H9 (cell line): ENCODE measurements around the gene NSD1. TPM values are rescaled to one million over a fixed set of nuclear protein-coding genes. Genes with fewer than 3 reads are reported as not detected.

Source experiments
- DNase-seq: peaks from one replicate; pipeline ENCODE4 v3.0.0-alpha.2; 2017
- H2AFZ ChIP-seq: one replicate; pipeline ENCODE4 v1.6.1; 2013; ENCODE audit warnings: mild to moderate bottlenecking, low read length, control low read depth, moderate library complexity
- H2AK5ac ChIP-seq: 2 replicates; pipeline ENCODE4 v1.6.1; 2013; ENCODE audit warnings: low read length, control low read depth, mixed read lengths; ENCODE audit not compliant: insufficient read length
- H2BK120ac ChIP-seq: one replicate; pipeline ENCODE4 v1.6.1; 2013; ENCODE audit warnings: low read depth, mild to moderate bottlenecking, low read length, control low read depth, inconsistent platforms; ENCODE audit not compliant: poor library complexity, severe bottlenecking
- H2BK12ac ChIP-seq: 2 replicates; pipeline ENCODE4 v1.6.1; 2013; ENCODE audit warnings: low read length, control low read depth, mixed read lengths, low read depth; ENCODE audit not compliant: insufficient read length
- H2BK15ac ChIP-seq: 2 replicates; pipeline ENCODE4 v1.6.1; 2013; ENCODE audit warnings: low read depth, low read length, control low read depth
- H2BK20ac ChIP-seq: one replicate; pipeline ENCODE4 v1.6.1; 2013; ENCODE audit warnings: low read depth, mild to moderate bottlenecking, low read length, control low read depth, inconsistent platforms; ENCODE audit not compliant: poor library complexity, severe bottlenecking
- H2BK5ac ChIP-seq: 2 replicates; pipeline ENCODE4 v1.6.1; 2013; ENCODE audit warnings: low read length, control low read depth, mixed read lengths; ENCODE audit not compliant: insufficient read length
- H3K14ac ChIP-seq: 2 replicates; pipeline ENCODE4 v1.6.1; 2013; ENCODE audit warnings: low read length, control low read depth; ENCODE audit not compliant: insufficient read depth
- H3K18ac ChIP-seq: 2 replicates; pipeline ENCODE4 v1.6.1; 2013; ENCODE audit warnings: low read depth, mild to moderate bottlenecking, mixed read lengths, low read length, control low read depth; ENCODE audit not compliant: insufficient read length
- H3K23ac ChIP-seq: 2 replicates; pipeline ENCODE4 v1.6.1; 2013; ENCODE audit warnings: low read length, control low read depth, mixed read lengths, low read depth; ENCODE audit not compliant: insufficient read length
- H3K23me2 ChIP-seq: 2 replicates; pipeline ENCODE4 v1.6.1; 2013; ENCODE audit warnings: low read depth, mild to moderate bottlenecking, mixed read lengths, low read length, control low read depth; ENCODE audit not compliant: insufficient read length, poor library complexity, severe bottlenecking
- H3K27ac ChIP-seq: 2 replicates; pipeline ENCODE4 v1.5.1; 2013; ENCODE audit warnings: low read length, control low read depth, mixed read lengths, low read depth; ENCODE audit not compliant: insufficient read length
- H3K27me3 ChIP-seq: 2 replicates; pipeline ENCODE4 v1.6.1; 2013; ENCODE audit warnings: low read length, control low read depth, inconsistent platforms; ENCODE audit not compliant: insufficient read depth
- H3K4ac ChIP-seq: 2 replicates; pipeline ENCODE4 v1.6.1; 2013; ENCODE audit warnings: low read depth, mild to moderate bottlenecking, control low read depth, inconsistent platforms, low read length, moderate library complexity
- H3K4me1 ChIP-seq: 2 replicates; pipeline ENCODE4 v1.6.1; 2013; ENCODE audit warnings: low read length, control low read depth, inconsistent platforms; ENCODE audit not compliant: insufficient read depth
- H3K4me2 ChIP-seq: 2 replicates; pipeline ENCODE4 v1.6.1; 2013; ENCODE audit warnings: low read length, control low read depth, mixed read lengths; ENCODE audit not compliant: insufficient read length, insufficient read depth
- H3K56ac ChIP-seq: 2 replicates; pipeline ENCODE4 v1.6.1; 2013; ENCODE audit warnings: low read depth, mild to moderate bottlenecking, mixed read lengths, low read length, control low read depth; ENCODE audit not compliant: insufficient read length
- H3K79me1 ChIP-seq: 2 replicates; pipeline ENCODE4 v1.6.1; 2013; ENCODE audit warnings: low read depth, mild to moderate bottlenecking, moderate library complexity, low read length, control low read depth, inconsistent platforms; ENCODE audit not compliant: insufficient read depth, poor library complexity, severe bottlenecking
- H3K79me2 ChIP-seq: 2 replicates; pipeline ENCODE4 v1.6.1; 2013; ENCODE audit warnings: low read length, control low read depth, inconsistent platforms; ENCODE audit not compliant: insufficient read depth
- H3K9ac ChIP-seq: 2 replicates; pipeline ENCODE4 v1.6.1; 2013; ENCODE audit warnings: low read length, control low read depth, mixed read lengths; ENCODE audit not compliant: insufficient read length; ENCODE audit errors: extremely low read depth
- H3K9me3 ChIP-seq: one replicate; pipeline ENCODE4 v1.6.1; 2013; ENCODE audit warnings: low read depth, low read length, inconsistent platforms; ENCODE audit not compliant: control insufficient read depth
- H3T11ph ChIP-seq: one replicate; pipeline ENCODE4 v1.6.1; 2013; ENCODE audit warnings: mild to moderate bottlenecking, low read length, control low read depth, inconsistent platforms
- H4K20me1 ChIP-seq: one replicate; pipeline ENCODE4 v1.6.1; 2013; ENCODE audit not compliant: control insufficient read depth, insufficient read length, insufficient read depth
- H4K5ac ChIP-seq: 2 replicates; pipeline ENCODE4 v1.6.1; 2013; ENCODE audit warnings: low read depth, mild to moderate bottlenecking, mixed read lengths, low read length, control low read depth; ENCODE audit not compliant: insufficient read length
- H4K8ac ChIP-seq: replicated peaks from 2 replicates; pipeline ENCODE4 v1.6.1; 2013; ENCODE audit warnings: low read length, control low read depth, mixed read lengths, low read depth; ENCODE audit not compliant: insufficient read length
- H4K91ac ChIP-seq: 2 replicates; pipeline ENCODE4 v1.6.1; 2013; ENCODE audit warnings: low read depth, mild to moderate bottlenecking, moderate library complexity, mixed read lengths, low read length, control low read depth; ENCODE audit not compliant: insufficient read length
- H3K27ac Mint-ChIP-seq, 3 experiments: 2 replicates in 2 of 3; 3 replicates in 1 of 3; pipeline ENCODE4 v1.8.0; 2020 to 2021; ENCODE audit warnings: mixed read lengths in 3 of 3, mild to moderate bottlenecking in 1 of 3, moderate library complexity in 1 of 3
- H3K27me3 Mint-ChIP-seq: 2 replicates; pipeline ENCODE4 v1.8.0; 2021; ENCODE audit warnings: low read depth, mild to moderate bottlenecking, moderate library complexity, mixed read lengths
- H3K36me3 Mint-ChIP-seq, 3 experiments: 2 replicates in 2 of 3; 3 replicates in 1 of 3; pipeline ENCODE4 v1.8.0; 2020 to 2021; ENCODE audit warnings: low read depth in 3 of 3, mixed read lengths in 3 of 3; ENCODE audit not compliant: insufficient read depth in 1 of 3
- H3K4me1 Mint-ChIP-seq, 2 experiments: 2 replicates each; pipeline ENCODE4 v1.8.0; 2020; ENCODE audit warnings: mixed read lengths in 2 of 2
- H3K4me3 Mint-ChIP-seq, 2 experiments: 2 replicates in 1 of 2; 3 replicates in 1 of 2; pipeline ENCODE4 v1.8.0; 2020 to 2021; ENCODE audit warnings: mild to moderate bottlenecking in 2 of 2, mixed read lengths in 2 of 2, moderate library complexity in 1 of 2
- H3K9me3 Mint-ChIP-seq, 2 experiments: 2 replicates in 1 of 2; 3 replicates in 1 of 2; pipeline ENCODE4 v1.8.0; 2020; ENCODE audit warnings: mild to moderate bottlenecking in 2 of 2, mixed read lengths in 2 of 2, moderate library complexity in 1 of 2
- WGBS: extraction: QIAGEN DNeasy Blood & Tissue Kit; methylation state at CpG from one replicate; pipeline ENCODE4 v1.1.7; 2013; ENCODE audit warnings: missing lambda C conversion rate, low lambda C conversion rate, mixed read lengths; ENCODE audit not compliant: insufficient read length; ENCODE audit errors: extremely low coverage; 5-methylcytosine and 5-hydroxymethylcytosine counted together
- total RNA-seq: library from RNA; stranded (reverse); gene quantifications from 2 replicates; pipeline ENCODE4 v1.2.1, GENCODE V29; 2021
- TF ChIP-seq, protein P1 (sequence below): fragments of 200-600 bp; sonication (generic); conservative IDR thresholded peaks from 3 replicates; pipeline ENCODE4 v1.8.0; 2021; ENCODE audit warnings: antibody characterized with exemption, mild to moderate bottlenecking

NSD1 gene
- total RNA-seq, 1 experiment from 2014 or later = 213 TPM

DNA sequence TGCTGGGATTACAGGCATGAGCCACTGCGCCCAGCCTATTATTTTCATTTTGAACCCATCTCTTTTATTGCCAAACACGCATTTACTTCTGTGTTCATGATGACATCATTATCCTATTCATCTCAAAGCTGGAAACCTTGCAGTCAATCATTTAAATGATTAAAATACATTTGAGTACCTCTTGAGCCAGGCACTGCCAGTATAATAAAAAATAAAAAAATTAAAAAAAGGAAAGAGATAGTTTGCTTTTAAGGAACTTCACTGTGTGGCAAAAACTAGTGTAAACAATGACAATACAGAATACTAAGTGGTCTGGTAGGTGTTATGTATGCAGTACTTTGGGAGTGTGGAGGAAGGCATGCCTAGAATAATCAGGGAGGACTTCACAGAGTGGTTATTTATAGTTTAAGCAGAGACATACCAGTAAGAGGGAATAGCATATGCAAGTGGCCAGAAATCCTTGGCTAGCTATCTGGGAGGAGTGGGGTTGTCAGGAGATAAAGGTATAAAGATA lies 8.6 kb downstream of the NSD1 start:
- Histone ChIP-seq H2AFZ (no peak overlapping the region), H2AK5ac (no peak overlapping the region), H3K27me3 (no peaks in the 10 kb centered on the region), H3K23me2 (no peaks in the 10 kb centered on the region), H3K9me3 (no peaks in the 10 kb centered on the region), H2BK120ac (no peak overlapping the region), H3K23ac (no peak overlapping the region), H2BK15ac (no peak overlapping the region), H3K56ac (no peak overlapping the region), H4K5ac (no peak overlapping the region), H3K79me2 (peaks cover 57% of the 10 kb centered on the region; the same call in 1 of the 2 replicates), H2BK5ac (no peak overlapping the region), H3T11ph (no peak overlapping the region), H3K9ac (no peak overlapping the region), H4K20me1 (no peaks in the 10 kb centered on the region), H3K4ac (no peak overlapping the region), H3K27ac (no peak overlapping the region), H3K18ac (no peak overlapping the region), H4K91ac (no peak overlapping the region), H3K4me1 (no peaks in the 10 kb centered on the region), H4K8ac (no peak overlapping the region), H2BK12ac (no peak overlapping the region), H2BK20ac (no peak overlapping the region), H3K4me2 (no peak overlapping the region), H3K79me1 (peaks cover 4% of the 10 kb centered on the region), H3K14ac (no peak overlapping the region)
- Mint-ChIP-seq H3K4me1 (peaks cover 2 to 15% of the 10 kb centered on the region in 2 experiments), H3K27ac (no peak overlapping the region; a peak in 1 of 7 replicates), H3K36me3 (peaks cover 21 to 90% (median 74%) of the 10 kb centered on the region in 3 experiments), H3K4me3 (no peak overlapping the region), H3K9me3 (no peaks in the 10 kb centered on the region), H3K27me3 (no peaks in the 10 kb centered on the region)
- no CpG with 5 or more reads among the region's 2 CpGs for WGBS
- no peak for DNase-seq
- TF ChIP-seq, protein P1, sequence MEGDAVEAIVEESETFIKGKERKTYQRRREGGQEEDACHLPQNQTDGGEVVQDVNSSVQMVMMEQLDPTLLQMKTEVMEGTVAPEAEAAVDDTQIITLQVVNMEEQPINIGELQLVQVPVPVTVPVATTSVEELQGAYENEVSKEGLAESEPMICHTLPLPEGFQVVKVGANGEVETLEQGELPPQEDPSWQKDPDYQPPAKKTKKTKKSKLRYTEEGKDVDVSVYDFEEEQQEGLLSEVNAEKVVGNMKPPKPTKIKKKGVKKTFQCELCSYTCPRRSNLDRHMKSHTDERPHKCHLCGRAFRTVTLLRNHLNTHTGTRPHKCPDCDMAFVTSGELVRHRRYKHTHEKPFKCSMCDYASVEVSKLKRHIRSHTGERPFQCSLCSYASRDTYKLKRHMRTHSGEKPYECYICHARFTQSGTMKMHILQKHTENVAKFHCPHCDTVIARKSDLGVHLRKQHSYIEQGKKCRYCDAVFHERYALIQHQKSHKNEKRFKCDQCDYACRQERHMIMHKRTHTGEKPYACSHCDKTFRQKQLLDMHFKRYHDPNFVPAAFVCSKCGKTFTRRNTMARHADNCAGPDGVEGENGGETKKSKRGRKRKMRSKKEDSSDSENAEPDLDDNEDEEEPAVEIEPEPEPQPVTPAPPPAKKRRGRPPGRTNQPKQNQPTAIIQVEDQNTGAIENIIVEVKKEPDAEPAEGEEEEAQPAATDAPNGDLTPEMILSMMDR = no peak
